ENCODE results near the gene CBX8. TPM values are rescaled to one million over a fixed set of nuclear protein-coding genes. Genes with fewer than 3 reads are reported as not detected.
"Not testable (repeated sequence)": the region's sequence is repeated elsewhere in the genome, so short reads cannot be mapped to it uniquely, and the experiment has no call there.

The CBX8 gene
- total and polyA plus RNA-seq, 2 donors from 2014 or later: 3.5 to 6.2 TPM

GRCh38 chr17:79776376-79777119 lies 20.3 kb downstream of the CBX8 start:
- DNase-seq: peak in 4 of 5 donors; percentile 3 to 84 (median 58)
- peaks cover 0 to 6% (median 2%) of the 10 kb centered on the region in 3 donors for H3K4me1 ChIP-seq (ENCODE audit: control insufficient read depth in 2 of 3, insufficient read depth in 2 of 3, low read depth in 1 of 3, low read length in 3 of 3)
- H3K9me3 ChIP-seq (ENCODE audit: control insufficient read depth in 2 of 3, insufficient read depth in 1 of 3, low read length in 3 of 3): no peaks in the 10 kb centered on the region
- TF ChIP-seq CTCF (IDR thresholded peaks at IDR 0.05; ENCODE audit: borderline replicate concordance, extremely low read depth, insufficient read depth): no peak
- H3K36me3 ChIP-seq (ENCODE audit: control insufficient read depth in 2 of 3, insufficient read depth in 3 of 3, low read length in 3 of 3): no peaks in the 10 kb centered on the region
- intact Hi-C loops (cut with DNase I): no loop called here
- peak overlapping the region in 2 of 3 donors; percentile 24 to 29 for H3K4me3 ChIP-seq (ENCODE audit: low read length in 3 of 3)
- H3K9ac ChIP-seq (ENCODE audit: low read length in 3 of 3): no peak overlapping the region
- FAIRE-seq: no peak
- no peaks in the 10 kb centered on the region for H3K27me3 ChIP-seq (ENCODE audit: control insufficient read depth, insufficient read depth, low read length)
- no peak overlapping the region for H3K27ac ChIP-seq (ENCODE audit: low read depth in 2 of 2, low read length in 2 of 2)

GRCh38 chr17:79775632-79776031 lies 21.2 kb downstream of the CBX8 start:
- H3K27ac ChIP-seq (ENCODE audit: low read depth in 2 of 2, low read length in 2 of 2): no peak overlapping the region
- no peak for TF ChIP-seq CTCF (IDR thresholded peaks at IDR 0.05; ENCODE audit: borderline replicate concordance, extremely low read depth, insufficient read depth)
- peak in 3 of 5 donors; percentile 20 to 50 (median 30) for DNase-seq
- no peaks in the 10 kb centered on the region for H3K9me3 ChIP-seq (ENCODE audit: control insufficient read depth in 2 of 3, insufficient read depth in 1 of 3, low read length in 3 of 3)
- H3K27me3 ChIP-seq (ENCODE audit: control insufficient read depth, insufficient read depth, low read length): no peaks in the 10 kb centered on the region
- peaks cover 0 to 6% (median 2%) of the 10 kb centered on the region in 3 donors for H3K4me1 ChIP-seq (ENCODE audit: control insufficient read depth in 2 of 3, insufficient read depth in 2 of 3, low read depth in 1 of 3, low read length in 3 of 3)
- no peak overlapping the region for H3K4me3 ChIP-seq (ENCODE audit: low read length in 3 of 3)
- FAIRE-seq: no peak
- H3K36me3 ChIP-seq (ENCODE audit: control insufficient read depth in 2 of 3, insufficient read depth in 3 of 3, low read length in 3 of 3): no peaks in the 10 kb centered on the region
- intact Hi-C loops (cut with DNase I): no loop called here
- no peak overlapping the region for H3K9ac ChIP-seq (ENCODE audit: low read length in 3 of 3)

- no peak for TF ChIP-seq CTCF (IDR thresholded peaks at IDR 0.05; ENCODE audit: borderline replicate concordance, extremely low read depth, insufficient read depth)
- DNase-seq (peak in 1 of 5 donors; percentile 34), FAIRE-seq (no peak)
- H3K27ac ChIP-seq (ENCODE audit: low read depth in 2 of 2, low read length in 2 of 2): no peak overlapping the region
- H3K36me3 ChIP-seq (ENCODE audit: control insufficient read depth in 2 of 3, insufficient read depth in 3 of 3, low read length in 3 of 3): no peaks in the 10 kb centered on the region
- no peaks in the 10 kb centered on the region for H3K27me3 ChIP-seq (ENCODE audit: control insufficient read depth, insufficient read depth, low read length)
- intact Hi-C loops (cut with DNase I): no loop called here
- peaks cover 0 to 6% (median 2%) of the 10 kb centered on the region in 3 donors for H3K4me1 ChIP-seq (ENCODE audit: control insufficient read depth in 2 of 3, insufficient read depth in 2 of 3, low read depth in 1 of 3, low read length in 3 of 3)
- no peak overlapping the region for H3K9ac ChIP-seq (ENCODE audit: low read length in 3 of 3)
- no peak overlapping the region for H3K4me3 ChIP-seq (ENCODE audit: low read length in 3 of 3)
- H3K9me3 ChIP-seq (ENCODE audit: control insufficient read depth in 2 of 3, insufficient read depth in 1 of 3, low read length in 3 of 3): no peaks in the 10 kb centered on the region
Observed at GRCh38 chr17:79774561-79774975, 22.3 kb downstream of the CBX8 start.

- peak in 1 of 5 donors; percentile 21 for DNase-seq
- H3K27me3 ChIP-seq (ENCODE audit: control insufficient read depth, insufficient read depth, low read length): not testable (repeated sequence)
Observed at GRCh38 chr17:79772726-79773125, 24.2 kb downstream of the CBX8 start.

More at GRCh38 chr17:79772726-79773125, 24.2 kb downstream of the CBX8 start:
- intact Hi-C loops (cut with DNase I); H3K9me3 ChIP-seq (ENCODE audit: control insufficient read depth in 2 of 3, insufficient read depth in 1 of 3, low read length in 3 of 3); H3K27ac ChIP-seq (ENCODE audit: low read depth in 2 of 2, low read length in 2 of 2); FAIRE-seq; H3K9ac ChIP-seq (ENCODE audit: low read length in 3 of 3); H3K4me3 ChIP-seq (ENCODE audit: low read length in 3 of 3); H3K4me1 ChIP-seq (ENCODE audit: control insufficient read depth in 2 of 3, insufficient read depth in 2 of 3, low read depth in 1 of 3, low read length in 3 of 3); H3K36me3 ChIP-seq (ENCODE audit: control insufficient read depth in 2 of 3, insufficient read depth in 3 of 3, low read length in 3 of 3): not testable (repeated sequence)

Measured in kidney (tissue), 14 donors.